Globus pallidus (tissue), 1 donor: ENCODE data around the gene MFAP2.

Experiments
- DNase-seq: peaks from one replicate; pipeline ENCODE4 v3.0.0-alpha.2; 2015; ENCODE audit warnings: low spot score

MFAP2 gene

GRCh38 chr1:17007121-17007520, 26.7 kb upstream of the MFAP2 start:
- DNase-seq: no peak

- no peak for DNase-seq
These were observed 24.9 kb upstream of the MFAP2 start for GRCh38 chr1:17005365-17005740.

- DNase-seq: no peak
These were observed 24.3 kb upstream of the MFAP2 start for GRCh38 chr1:17004466-17005364.

- DNase-seq: no peak
These were observed 22.1 kb upstream of the MFAP2 start for GRCh38 chr1:17002524-17002902.

GRCh38 chr1:17001760-17002523, 21.5 kb upstream of the MFAP2 start:
- no peak for DNase-seq

GRCh38 chr1:16999863-17000262, 19.4 kb upstream of the MFAP2 start:
- no peak for DNase-seq

GRCh38 chr1:16998589-16998988, 18.2 kb upstream of the MFAP2 start:
- DNase-seq: no peak

- DNase-seq: no peak
These were observed 16.4 kb upstream of the MFAP2 start for GRCh38 chr1:16996845-16997244.

- no peak for DNase-seq
These were observed 13.2 kb upstream of the MFAP2 start for GRCh38 chr1:16993521-16994038.

- DNase-seq: no peak
These were observed 12.3 kb upstream of the MFAP2 start for GRCh38 chr1:16992675-16993074.

GRCh38 chr1:16992102-16992501, 11.7 kb upstream of the MFAP2 start:
- no peak for DNase-seq

GRCh38 chr1:16991571-16991970, 11.2 kb upstream of the MFAP2 start:
- no peak for DNase-seq

- no peak for DNase-seq
These were observed 9.4 kb upstream of the MFAP2 start for GRCh38 chr1:16989676-16990391.

- DNase-seq: no peak
These were observed 7.8 kb upstream of the MFAP2 start for GRCh38 chr1:16988210-16988609.

GRCh38 chr1:16986962-16987361, 6.5 kb upstream of the MFAP2 start:
- no peak for DNase-seq

GRCh38 chr1:16986560-16986959, 6.1 kb upstream of the MFAP2 start:
- DNase-seq: no peak

GRCh38 chr1:16986113-16986512, 5.7 kb upstream of the MFAP2 start:
- no peak for DNase-seq

- DNase-seq: no peak
These were observed 4.3 kb upstream of the MFAP2 start for GRCh38 chr1:16984717-16985116.

GRCh38 chr1:16983649-16984048, 3.2 kb upstream of the MFAP2 start:
- DNase-seq: no peak

GRCh38 chr1:16982902-16983301, 2.5 kb upstream of the MFAP2 start:
- DNase-seq: no peak

GRCh38 chr1:16981269-16981849, 939 bp upstream of the MFAP2 start:
- no peak for DNase-seq
